Keratinocyte (primary cell): ENCODE measurements around the gene UGT8. TPM values are rescaled to one million over a fixed set of nuclear protein-coding genes. Genes with fewer than 3 reads are reported as not detected.

ENCODE experiments used
- DNase-seq: peaks from one replicate; pipeline ENCODE4 v3.0.0-alpha.2; 2011; ENCODE audit warnings: low read depth, missing footprints, low spot score
- FAIRE-seq: peaks from 2 replicates; lab custom pipeline; 2011; peaks lifted over from hg19 to GRCh38; lab: Jason Lieb, UNC
- H2AFZ ChIP-seq: 2 replicates; pipeline ENCODE4 v1.6.0; 2012; ENCODE audit warnings: low read length, control low read depth, inconsistent platforms; ENCODE audit not compliant: control insufficient read depth
- H3K27ac ChIP-seq: 2 replicates; pipeline ENCODE4 v1.5.1; 2011; ENCODE audit warnings: low read length; ENCODE audit not compliant: control insufficient read depth, insufficient read depth
- H3K27me3 ChIP-seq: 3 replicates; pipeline ENCODE4 v1.6.0; 2011; ENCODE audit warnings: low read length; ENCODE audit not compliant: control insufficient read depth, insufficient read depth; ENCODE audit errors: extremely low read depth
- H3K36me3 ChIP-seq, 2 experiments: 2 replicates in 1 of 2; 3 replicates in 1 of 2; pipeline ENCODE4 v1.5.1; 2011; ENCODE audit warnings: low read length in 2 of 2, mild to moderate bottlenecking in 1 of 2; ENCODE audit not compliant: control insufficient read depth in 2 of 2, insufficient read depth in 2 of 2; ENCODE audit errors: extremely low read depth in 1 of 2
- H3K4me1 ChIP-seq: 3 replicates; pipeline ENCODE4 v1.5.1; 2011; ENCODE audit warnings: low read length; ENCODE audit not compliant: control insufficient read depth, insufficient read depth; ENCODE audit errors: extremely low read depth
- H3K4me2 ChIP-seq: 3 replicates; pipeline ENCODE4 v1.6.0; 2011; ENCODE audit warnings: low read depth, low read length; ENCODE audit not compliant: control insufficient read depth, insufficient read depth; ENCODE audit errors: extremely low read depth
- H3K4me3 ChIP-seq, 3 experiments: fragments of 200-600 bp in 1 of 3; sonication (generic) in 1 of 3; 2 replicates in 2 of 3; 3 replicates in 1 of 3; pipeline ENCODE4 v1.5.1; 2011 to 2016; ENCODE audit warnings: low read length in 3 of 3, mild to moderate bottlenecking in 3 of 3, control low read depth in 2 of 3, inconsistent platforms in 1 of 3, low read depth in 1 of 3, mixed read lengths in 1 of 3, mixed run types in 1 of 3, moderate library complexity in 1 of 3; ENCODE audit not compliant: control insufficient read depth in 2 of 3, insufficient read depth in 2 of 3; ENCODE audit errors: extremely low read depth in 1 of 3
- H3K79me2 ChIP-seq: 2 replicates; pipeline ENCODE4 v1.6.0; 2012; ENCODE audit warnings: low read length; ENCODE audit not compliant: control insufficient read depth, insufficient read depth
- H3K9ac ChIP-seq: 3 replicates; pipeline ENCODE4 v1.6.0; 2011; ENCODE audit warnings: low read length; ENCODE audit not compliant: control insufficient read depth, insufficient read depth; ENCODE audit errors: extremely low read depth
- H3K9me1 ChIP-seq: 3 replicates; pipeline ENCODE4 v1.6.0; 2011; ENCODE audit warnings: low read length; ENCODE audit not compliant: control insufficient read depth, insufficient read depth; ENCODE audit errors: extremely low read depth
- H3K9me3 ChIP-seq: 2 replicates; pipeline ENCODE4 v1.5.1; 2012; ENCODE audit warnings: low read depth, low read length; ENCODE audit not compliant: control insufficient read depth
- H4K20me1 ChIP-seq: 3 replicates; pipeline ENCODE4 v1.6.0; 2011; ENCODE audit warnings: low read length; ENCODE audit not compliant: control insufficient read depth, insufficient read depth; ENCODE audit errors: extremely low read depth
- CTCF ChIP-seq, 3 experiments: IDR thresholded peaks in 1 of 3; conservative IDR thresholded peaks in 1 of 3; optimal IDR thresholded peaks in 1 of 3; 2 replicates in 2 of 3; 3 replicates in 1 of 3; pipeline versions ENCODE3 to v1.5.1; 2011; ENCODE audit warnings: low read length in 3 of 3, mild to moderate bottlenecking in 3 of 3, moderate library complexity in 2 of 3, control low read depth in 1 of 3, inconsistent platforms in 1 of 3; ENCODE audit not compliant: insufficient read depth in 2 of 3; ENCODE audit errors: extremely low read depth in 1 of 3
- EZH2 ChIP-seq: IDR thresholded peaks from one replicate; pipeline ENCODE4 v1.6.1; 2012; ENCODE audit warnings: inconsistent platforms, mild to moderate bottlenecking, low read length, moderate library complexity
- dilution Hi-C: fragments of 300-500 bp; cut with MboI; formaldehyde crosslinking; loops from one replicate; pipeline ENCODE4 v1.7.0; 2020; ENCODE audit warnings: low sequenced_read_pairs; ENCODE audit not compliant: extremely low pct_ligation_motif_present
- polyA plus RNA-seq, 5 experiments: library from polyadenylated mRNA; depleted of rRNA in 3 of 5; stranded (reverse) in 3 of 5; stranded (forward) in 1 of 5; unstranded in 1 of 5; fragments of >200 nt; gene quantifications; 1 replicate in 1 of 5; 2 replicates in 3 of 5; 3 replicates in 1 of 5; pipeline versions ENCODE4 v1.2.1 to v1.2.3, GENCODE V29; 2011 to 2012; ENCODE audit warnings: missing spikeins in 2 of 5, low read depth in 1 of 5, low replicate concordance in 1 of 5

The UGT8 gene
- polyA plus RNA-seq, 1 donor (not counting 4 experiments of a cell fraction or from before 2014, with no cell fraction given), result 1.7 TPM

GRCh38 chr4:114690571-114690970, 92.0 kb downstream of the UGT8 start:
- Histone ChIP-seq H3K27me3 (no peaks in the 10 kb centered on the region), H3K9me1 (no peaks in the 10 kb centered on the region), H3K9ac (no peak overlapping the region)

DNA sequence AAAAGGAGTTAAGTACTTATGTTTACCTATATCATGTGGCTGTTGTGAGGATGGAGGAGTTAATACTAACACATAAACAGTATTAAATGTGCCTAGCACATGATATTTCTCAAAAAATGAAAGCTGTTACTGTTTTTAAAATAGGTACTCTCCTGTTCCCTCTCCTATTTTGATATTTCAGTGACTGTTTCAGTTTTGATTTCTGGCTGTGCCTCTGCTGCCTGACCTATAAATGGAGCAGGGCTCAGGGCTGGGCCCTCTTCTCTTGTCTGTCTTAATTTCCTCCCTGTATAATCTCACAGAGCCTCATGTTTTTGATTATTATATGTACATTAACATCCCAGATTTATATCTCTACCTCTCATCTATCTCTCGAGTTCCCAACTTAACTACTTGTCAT, 93.3 kb downstream of the UGT8 start:
- Histone ChIP-seq H3K27ac (no peak overlapping the region), H3K9ac (no peak overlapping the region), H3K4me2 (no peak overlapping the region), H2AFZ (peak overlapping the region; percentile 24), H3K36me3 (no peaks in the 10 kb centered on the region), H4K20me1 (no peaks in the 10 kb centered on the region), H3K9me3 (no peaks in the 10 kb centered on the region), H3K9me1 (no peaks in the 10 kb centered on the region), H3K27me3 (no peaks in the 10 kb centered on the region), H3K4me1 (no peaks in the 10 kb centered on the region), H3K79me2 (no peaks in the 10 kb centered on the region), H3K4me3 (no peak overlapping the region)
- DNase-seq (no peak), FAIRE-seq (no peak)
- no peak for TF ChIP-seq CTCF (optimal IDR thresholded peaks at IDR 0.05 in 1 of 3, IDR thresholded peaks at IDR 0.05 in 1 of 3, conservative IDR thresholded peaks at IDR 0.05 in 1 of 3; ENCODE audit: extremely low read depth in 1 of 3, insufficient read depth in 2 of 3, low read length in 3 of 3)
- TF ChIP-seq EZH2, result no peak
- dilution Hi-C loops, result no loop called here

More at GRCh38 chr4:114690571-114690970, 92.0 kb downstream of the UGT8 start:
- Histone ChIP-seq H3K79me2 (no peaks in the 10 kb centered on the region), H3K4me2 (no peak overlapping the region), H3K4me3 (no peak overlapping the region), H3K36me3 (no peaks in the 10 kb centered on the region), H3K4me1 (no peaks in the 10 kb centered on the region), H3K9me3 (no peaks in the 10 kb centered on the region), H2AFZ (no peak overlapping the region), H3K27ac (no peak overlapping the region), H4K20me1 (no peaks in the 10 kb centered on the region)
- DNase-seq (no peak), FAIRE-seq (no peak)
- TF ChIP-seq EZH2, result no peak
- no peak for TF ChIP-seq CTCF (optimal IDR thresholded peaks at IDR 0.05 in 1 of 3, IDR thresholded peaks at IDR 0.05 in 1 of 3, conservative IDR thresholded peaks at IDR 0.05 in 1 of 3; ENCODE audit: extremely low read depth in 1 of 3, insufficient read depth in 2 of 3, low read length in 3 of 3)
- dilution Hi-C loops, result no loop called here
